Stimulated activated CD4-positive, alpha-beta T cell treated with anti-CD3 and anti-CD28 coated beads, Interleukin-2, amount 100 ng/mL, for 24 hours (primary cell): ENCODE data around the gene OR8B4.
"Not testable (repeated sequence)": the region's sequence is repeated elsewhere in the genome, so short reads cannot be mapped to it uniquely, and the experiment has no call there.

Experiments used
- DNase-seq, 2 donors: peaks; one replicate each; pipeline ENCODE4 v3.0.0-alpha.2; 2020

Gene OR8B4

GRCh38 chr11:124405581-124405980 is 19.1 kb downstream of the OR8B4 start:
- DNase-seq, result no peak

DNA sequence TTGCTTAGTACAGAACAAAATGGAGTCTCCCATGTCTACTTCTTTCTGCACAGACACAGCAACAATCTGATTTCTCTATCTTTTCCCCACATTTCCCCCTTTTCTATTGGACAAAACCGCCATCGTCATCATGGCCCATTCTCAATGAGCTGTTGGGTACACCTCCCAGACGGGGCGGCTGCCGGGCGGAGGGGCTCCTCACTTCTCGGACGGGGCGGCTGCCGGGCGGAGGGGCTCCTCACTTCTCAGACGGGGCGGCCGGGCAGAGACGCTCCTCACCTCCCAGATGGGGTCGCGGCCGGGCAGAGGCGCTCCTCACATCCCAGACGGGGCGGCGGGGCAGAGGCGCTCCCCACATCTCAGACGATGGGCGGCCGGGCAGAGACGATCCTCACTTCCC is 21.5 kb downstream of the OR8B4 start:
- not testable (repeated sequence) for DNase-seq

DNA sequence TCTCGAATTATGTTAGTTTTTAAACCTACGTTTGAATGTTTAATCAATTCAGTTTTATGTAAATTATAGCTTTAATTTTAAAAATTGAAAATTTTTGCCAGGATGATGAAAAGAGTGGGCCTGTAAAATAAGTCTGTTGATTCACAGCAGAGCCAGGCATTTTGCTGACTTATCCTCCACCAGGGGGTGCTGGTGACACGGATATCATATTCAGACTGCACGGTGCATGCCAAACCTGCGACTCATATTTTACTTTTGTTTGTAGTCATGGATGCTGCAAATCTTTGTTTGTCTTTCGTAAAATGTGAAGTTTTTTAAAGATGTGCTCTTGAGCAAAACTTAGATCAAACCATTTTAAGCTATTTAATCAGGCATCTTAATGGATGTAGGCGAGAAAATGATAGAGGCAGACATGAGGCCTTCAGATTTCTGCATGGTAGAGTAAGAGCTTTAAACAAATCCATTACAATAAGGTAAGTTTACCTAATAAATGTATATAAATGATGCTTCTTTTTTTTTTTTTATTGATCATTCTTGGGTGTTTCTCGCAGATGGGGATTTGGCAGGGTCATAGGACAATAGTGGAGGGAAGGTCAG is 22.2 kb downstream of the OR8B4 start:
- peak; percentile 53 to 59 for DNase-seq

DNA sequence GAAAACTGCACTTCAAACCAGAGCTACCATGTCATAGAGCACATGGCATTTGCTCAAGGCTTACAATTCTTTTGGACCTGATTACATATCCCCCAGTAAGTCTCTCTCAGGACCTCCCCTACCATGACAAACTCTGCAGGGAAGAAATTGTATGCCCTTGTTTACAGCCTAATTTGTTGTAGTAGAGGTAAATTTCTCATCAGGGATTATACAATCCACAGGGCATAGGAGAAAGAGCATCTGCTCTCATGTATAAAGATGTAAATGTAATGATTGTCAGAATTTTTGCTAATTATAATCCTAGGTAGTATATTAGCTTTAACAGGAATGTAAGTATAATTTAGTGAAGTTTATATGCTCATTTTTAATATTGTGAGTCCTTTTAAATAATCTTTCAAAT is 25.7 kb downstream of the OR8B4 start, which contains the start of gene OR8B3:
Gene OR8B3, minus strand, starts transcription at position 101 of the 400 bp plus-strand sequence. CDS start 1,673 bp downstream, outside the sequence.
- no peak for DNase-seq

DNA sequence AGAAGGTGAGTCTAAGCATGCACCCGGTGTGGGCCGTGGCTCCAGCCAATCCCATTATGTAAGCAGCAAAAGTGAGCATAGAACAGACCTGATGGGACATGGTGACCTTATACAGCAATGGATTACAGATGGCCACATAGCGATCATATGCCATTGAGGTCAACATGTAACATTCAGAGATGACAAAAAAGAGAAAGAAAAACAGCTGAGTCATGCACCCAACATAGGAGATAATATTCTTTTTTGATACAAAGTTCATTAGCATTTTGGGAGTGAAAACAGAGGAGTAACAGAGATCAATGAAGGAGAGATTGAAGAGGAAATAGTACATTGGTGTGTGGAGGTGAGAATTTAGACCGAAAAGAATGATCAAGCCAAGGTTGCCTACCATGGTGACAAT is 27.8 kb downstream of the OR8B4 start:
- DNase-seq, result not testable (repeated sequence)

DNA sequence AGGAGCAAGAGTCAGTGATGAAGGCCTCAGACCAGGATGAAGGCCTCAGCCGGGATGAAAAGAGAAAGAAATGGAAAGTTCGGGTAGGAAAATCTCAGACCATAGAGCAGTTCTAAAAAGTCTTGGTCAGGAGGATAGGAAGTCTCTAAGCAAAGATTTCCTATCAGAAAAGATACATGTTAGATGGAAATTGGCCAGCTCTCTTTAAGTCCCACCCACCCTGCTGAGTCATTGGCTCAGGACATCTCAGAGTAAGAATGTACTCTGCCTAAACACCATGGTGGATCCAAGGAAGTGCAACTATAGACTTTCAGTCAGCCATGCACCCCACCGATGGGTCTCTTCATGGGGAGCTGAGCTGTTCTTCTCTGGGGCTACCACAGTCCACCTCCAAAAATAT is 30.3 kb downstream of the OR8B4 start:
- DNase-seq, result no peak

- DNase-seq, result no peak
Observed at GRCh38 chr11:124384399-124384798, 40.3 kb downstream of the OR8B4 start, which contains the start of gene OR8B2. OR8B2 (minus strand) TSS chr11:124384499; CDS start chr11:124383343, 1,156 bp downstream.

- DNase-seq, result not testable (repeated sequence)
Observed at GRCh38 chr11:124382857-124383256, 41.8 kb downstream of the OR8B4 start.

- no peak for DNase-seq
Observed at GRCh38 chr11:124380585-124380984, 44.1 kb downstream of the OR8B4 start.

- no peak for DNase-seq
Observed at GRCh38 chr11:124376280-124376679, 48.4 kb downstream of the OR8B4 start.
